Hematopoietic multipotent progenitor cell treated with erythropoietin and hydrocortisone succinate and interleukin-3 and kit ligand, for 4 days (in vitro differentiated cells): ENCODE results near the gene SSNA1.
A peak's percentile ranks its signal among the peaks of the same experiment; 100 is the strongest.

Source experiments
- DNase-seq: peaks from one replicate; pipeline ENCODE4 v3.0.0-alpha.2; 2015

Gene SSNA1

GRCh38 chr9:137222190-137223077, 34.0 kb downstream of the SSNA1 start, which contains the start of gene RNF208:
Gene RNF208 (minus strand): TSS chr9:137222240. CDS start chr9:137221212, 1,028 bp downstream.
- DNase-seq: peak; percentile 48

- DNase-seq: peak; percentile 100
Measured at GRCh38 chr9:137223078-137223970, 34.8 kb downstream of the SSNA1 start.

- DNase-seq: no peak
Measured at GRCh38 chr9:137224830-137225694, 36.6 kb downstream of the SSNA1 start, which contains the start of gene CYSRT1. Gene CYSRT1 (plus strand): TSS chr9:137225174. CDS start chr9:137225622, 448 bp downstream.

- no peak for DNase-seq
Measured at GRCh38 chr9:137225699-137226331, 37.3 kb downstream of the SSNA1 start.

- DNase-seq: no peak
Measured at GRCh38 chr9:137226338-137227053, 38.0 kb downstream of the SSNA1 start.

- DNase-seq: peak; percentile 91
Measured at GRCh38 chr9:137227054-137227852, 38.8 kb downstream of the SSNA1 start, which contains the start of gene RNF224. Gene RNF224 (plus strand): TSS chr9:137227502. CDS start chr9:137228336, 834 bp downstream.

GRCh38 chr9:137227853-137228505, 39.5 kb downstream of the SSNA1 start:
- DNase-seq: no peak

GRCh38 chr9:137228506-137228967, 40.1 kb downstream of the SSNA1 start:
- no peak for DNase-seq

- no peak for DNase-seq
Measured at GRCh38 chr9:137228968-137229896, 40.8 kb downstream of the SSNA1 start.

- no peak for DNase-seq
Measured at GRCh38 chr9:137229903-137230704, 41.6 kb downstream of the SSNA1 start.

GRCh38 chr9:137230705-137231371, 42.4 kb downstream of the SSNA1 start, which contains the start of gene SLC34A3:
Gene SLC34A3 (plus strand): TSS chr9:137230901. CDS start chr9:137231703, 802 bp downstream.
- no peak for DNase-seq

GRCh38 chr9:137231372-137232039, 43.0 kb downstream of the SSNA1 start:
- no peak for DNase-seq

GRCh38 chr9:137232101-137232500, 43.6 kb downstream of the SSNA1 start:
- no peak for DNase-seq

- DNase-seq: no peak
Measured at GRCh38 chr9:137232510-137232909, 44.0 kb downstream of the SSNA1 start.

GRCh38 chr9:137233143-137233980, 44.9 kb downstream of the SSNA1 start:
- DNase-seq: no peak
